Panc1 (cell line): ENCODE results near the gene CTNNBIP1. TPM values are rescaled to one million over a fixed set of nuclear protein-coding genes. Genes with fewer than 3 reads are reported as not detected.

ENCODE experiments used
- ATAC-seq: fragments of 200-7000 bp; cut with Tn5 transposase; 2 replicates; pipeline ENCODE4 v1.9.1; 2020; ENCODE audit warnings: mild to moderate bottlenecking, moderate library complexity
- BruUV-seq: library from RNA; stranded (reverse); fragments of 400-500 nt; replicated peaks from 2 replicates; lab custom pipeline; 2021; lab: Mats Ljungman, UMichigan
- CTCF ChIA-PET: fragments of 300-600 bp; sonication (Branson Sonifier 250); formaldehyde crosslinking; loops from one replicate; lab custom pipeline; 2022; ENCODE audit warnings: antibody characterized with exemption; lab: Charles Lee
- POLR2A ChIA-PET: fragments of 300-600 bp; sonication (Branson Sonifier 250); formaldehyde crosslinking; loops from one replicate; lab custom pipeline; 2022; ENCODE audit warnings: antibody characterized with exemption; lab: Charles Lee
- DNase-seq: peaks from one replicate; pipeline ENCODE4 v3.0.0-alpha.2; 2010; ENCODE audit warnings: low read depth, low spot score
- H3K27ac ChIP-seq: 2 replicates; pipeline ENCODE4 v1.5.1; 2011; ENCODE audit warnings: mild to moderate bottlenecking, low read length, inconsistent platforms
- H3K27me3 ChIP-seq: fragments of 200-500 bp; sonication (Bioruptor generic); 2 replicates; pipeline ENCODE4 v1.6.0; 2014; ENCODE audit warnings: low read length, inconsistent platforms; ENCODE audit not compliant: control insufficient read depth, insufficient read depth
- H3K36me3 ChIP-seq: fragments of 200-500 bp; sonication (Bioruptor generic); 2 replicates; pipeline ENCODE4 v1.5.1; 2014; ENCODE audit warnings: inconsistent platforms, mild to moderate bottlenecking, low read length, moderate library complexity; ENCODE audit not compliant: control insufficient read depth, insufficient read depth
- H3K4me1 ChIP-seq: 2 replicates; pipeline ENCODE4 v1.5.1; 2011; ENCODE audit warnings: inconsistent platforms, mild to moderate bottlenecking, low read length, moderate library complexity; ENCODE audit not compliant: control insufficient read depth, insufficient read depth
- H3K4me3 ChIP-seq, 2 experiments: 2 replicates each; pipeline ENCODE4 v1.5.1; 2011 to 2012; ENCODE audit warnings: low read depth in 2 of 2, low read length in 2 of 2, mild to moderate bottlenecking in 2 of 2, inconsistent platforms in 1 of 2, moderate library complexity in 1 of 2
- H3K9me3 ChIP-seq: fragments of 200-500 bp; sonication (Bioruptor generic); 2 replicates; pipeline ENCODE4 v1.5.1; 2014; ENCODE audit warnings: low read depth, mild to moderate bottlenecking, inconsistent platforms, low read length, moderate library complexity; ENCODE audit not compliant: control insufficient read depth, insufficient read depth
- CTCF ChIP-seq: fragments of 450-650 bp; IDR thresholded peaks from 2 replicates; pipeline ENCODE4 v1.5.1; 2017; ENCODE audit warnings: mild to moderate bottlenecking
- POLR2AphosphoS5 ChIP-seq: IDR thresholded peaks from 2 replicates; pipeline ENCODE4 v1.6.1; 2012; ENCODE audit warnings: mild to moderate bottlenecking, low read depth, low read length, moderate library complexity
- REST ChIP-seq, 2 experiments: IDR thresholded peaks; 2 replicates each; pipeline ENCODE4 v1.6.1; 2011 to 2012; ENCODE audit warnings: low read depth in 2 of 2, control low read depth in 1 of 2, low read length in 1 of 2, mild to moderate bottlenecking in 1 of 2, moderate library complexity in 1 of 2; ENCODE audit not compliant: insufficient read depth in 1 of 2
- SIN3A ChIP-seq: IDR thresholded peaks from 2 replicates; pipeline ENCODE4 v1.6.1; 2012; ENCODE audit warnings: low read depth, mild to moderate bottlenecking, low read length, moderate library complexity, borderline replicate concordance; ENCODE audit not compliant: insufficient read depth
- TCF7L2 ChIP-seq: IDR thresholded peaks from 2 replicates; pipeline ENCODE4 v1.6.1; 2011; ENCODE audit warnings: mild to moderate bottlenecking, low read depth, low read length, inconsistent platforms
- in situ Hi-C: cut with HindIII; loops from 2 replicates; pipeline ENCODE4 v1.10.0; 2016; ENCODE audit warnings: low sequenced_read_pairs, low pct_unique_long_range_greater_than_20kb
- intact Hi-C: fragments of 100-400 bp; cut with micrococcal nuclease; formaldehyde crosslinking; loops from one replicate; pipeline ENCODE4 v1.10.0; 2022; ENCODE audit not compliant: unreplicated experiment
- total RNA-seq: library from RNA; stranded (reverse); gene quantifications from one replicate; pipeline ENCODE4 v1.2.1, GENCODE V29; 2021; ENCODE audit not compliant: unreplicated experiment

Gene CTNNBIP1
- total RNA-seq, 1 experiment from 2014 or later = 36.9 TPM

GRCh38 chr1:9826087-9826486 lies 84.0 kb downstream of the CTNNBIP1 start:
- Histone ChIP-seq H3K36me3 (no peaks in the 10 kb centered on the region; the same call in 1 of the 2 replicates), H3K4me1 (peaks cover 25% of the 10 kb centered on the region), H3K27ac (no peak overlapping the region), H3K27me3 (no peaks in the 10 kb centered on the region), H3K4me3 (no peak overlapping the region), H3K9me3 (no peaks in the 10 kb centered on the region)
- no TSS peak for BruUV-seq
- CTCF ChIA-PET = no interaction called here
- intact Hi-C loops = no loop called here
- TF ChIP-seq POLR2AphosphoS5 (no peak), SIN3A (no peak), REST (IDR thresholded peaks at IDR 0.05; ENCODE audit: insufficient read depth in 1 of 2, low read depth in 2 of 2, low read length in 1 of 2) (no peak), CTCF (no peak), TCF7L2 (no peak)
- ATAC-seq (no peak), DNase-seq (no peak)
- POLR2A ChIA-PET = no interaction called here
- in situ Hi-C loops = no loop called here

GRCh38 chr1:9825093-9826074 lies 84.7 kb downstream of the CTNNBIP1 start:
- intact Hi-C loops = no loop called here
- peaks cover 25% of the 10 kb centered on the region for H3K4me1 ChIP-seq
- no peaks in the 10 kb centered on the region for H3K27me3 ChIP-seq
- no peaks in the 10 kb centered on the region; the same call in 1 of the 2 replicates for H3K36me3 ChIP-seq
- peak; percentile 52 for ATAC-seq
- peak; percentile 71 for DNase-seq
- H3K4me3 ChIP-seq = peak overlapping the region in 1 of 2 experiments; percentile 30; a peak in 2 of 4 replicates
- CTCF ChIA-PET = no interaction called here
- POLR2A ChIA-PET = no interaction called here
- H3K27ac ChIP-seq = no peak overlapping the region
- H3K9me3 ChIP-seq = no peaks in the 10 kb centered on the region
- in situ Hi-C loops = no loop called here
- no TSS peak for BruUV-seq
- no peak for TF ChIP-seq REST (IDR thresholded peaks at IDR 0.05; ENCODE audit: insufficient read depth in 1 of 2, low read depth in 2 of 2, low read length in 1 of 2)
- TF ChIP-seq POLR2AphosphoS5 = no peak
- TF ChIP-seq TCF7L2 = no peak
- TF ChIP-seq CTCF = no peak
- no peak for TF ChIP-seq SIN3A
